ENCODE measurements around the gene EFCAB9.

The EFCAB9 gene

GRCh38 chr5:172243302-172243701 is 49.3 kb downstream of the EFCAB9 start:
- no peak for DNase-seq (ENCODE audit: low read depth)

- DNase-seq (ENCODE audit: low read depth): no peak
Observed at GRCh38 chr5:172245046-172245445, 51.1 kb downstream of the EFCAB9 start.

GRCh38 chr5:172245703-172246125 is 51.7 kb downstream of the EFCAB9 start:
- DNase-seq (ENCODE audit: low read depth): no peak

GRCh38 chr5:172248637-172249036 is 54.7 kb downstream of the EFCAB9 start:
- DNase-seq (ENCODE audit: low read depth): no peak

GRCh38 chr5:172251419-172251818 is 57.4 kb downstream of the EFCAB9 start:
- DNase-seq (ENCODE audit: low read depth): no peak

- DNase-seq (ENCODE audit: low read depth): no peak
Observed at GRCh38 chr5:172252501-172252900, 58.5 kb downstream of the EFCAB9 start.

All from stimulated activated CD8-positive, alpha-beta memory T cell treated with anti-CD3 and anti-CD28 coated beads, Interleukin-4, amount 100 ng/mL, for 24 hours (primary cell).